ENCODE data around the gene CHCHD10.

GRCh38 chr22:23737696-23738095, 30.1 kb downstream of the CHCHD10 start:
- TF ChIP-seq POLR2AphosphoS5 (IDR thresholded peaks at IDR 0.05) (no peak), POLR2A (IDR thresholded peaks at IDR 0.05) (no peak), CTCF (IDR thresholded peaks at IDR 0.05) (no peak), EP300 (IDR thresholded peaks at IDR 0.05) (no peak)
